ENCODE measurements around the gene EXO5.

Gene EXO5

DNA sequence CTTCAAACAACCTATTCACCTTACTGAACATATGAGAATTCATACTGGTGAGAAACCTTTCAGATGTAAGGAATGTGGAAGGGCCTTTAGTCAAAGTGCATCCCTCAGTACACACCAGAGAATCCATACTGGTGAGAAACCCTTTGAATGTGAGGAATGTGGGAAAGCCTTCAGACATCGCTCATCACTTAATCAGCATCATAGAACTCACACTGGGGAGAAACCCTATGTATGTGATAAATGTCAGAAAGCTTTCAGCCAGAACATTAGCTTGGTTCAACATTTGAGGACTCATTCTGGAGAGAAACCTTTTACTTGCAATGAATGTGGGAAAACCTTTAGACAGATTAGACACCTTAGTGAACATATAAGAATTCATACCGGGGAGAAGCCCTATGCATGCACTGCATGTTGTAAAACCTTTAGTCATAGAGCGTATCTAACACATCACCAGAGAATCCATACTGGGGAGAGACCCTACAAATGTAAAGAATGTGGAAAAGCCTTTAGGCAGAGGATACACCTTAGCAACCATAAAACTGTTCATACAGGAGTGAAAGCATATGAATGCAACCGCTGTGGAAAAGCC is 13.2 kb upstream of the EXO5 start:
- TF ChIP-seq, protein P1, sequence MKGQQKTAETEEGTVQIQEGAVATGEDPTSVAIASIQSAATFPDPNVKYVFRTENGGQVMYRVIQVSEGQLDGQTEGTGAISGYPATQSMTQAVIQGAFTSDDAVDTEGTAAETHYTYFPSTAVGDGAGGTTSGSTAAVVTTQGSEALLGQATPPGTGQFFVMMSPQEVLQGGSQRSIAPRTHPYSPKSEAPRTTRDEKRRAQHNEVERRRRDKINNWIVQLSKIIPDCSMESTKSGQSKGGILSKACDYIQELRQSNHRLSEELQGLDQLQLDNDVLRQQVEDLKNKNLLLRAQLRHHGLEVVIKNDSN (IDR thresholded peaks at IDR 0.05): peak; percentile 13; the same call in 1 of the 2 replicates
- TF ChIP-seq CREB1 (IDR thresholded peaks at IDR 0.05; ENCODE audit: low read depth): no peak

DNA sequence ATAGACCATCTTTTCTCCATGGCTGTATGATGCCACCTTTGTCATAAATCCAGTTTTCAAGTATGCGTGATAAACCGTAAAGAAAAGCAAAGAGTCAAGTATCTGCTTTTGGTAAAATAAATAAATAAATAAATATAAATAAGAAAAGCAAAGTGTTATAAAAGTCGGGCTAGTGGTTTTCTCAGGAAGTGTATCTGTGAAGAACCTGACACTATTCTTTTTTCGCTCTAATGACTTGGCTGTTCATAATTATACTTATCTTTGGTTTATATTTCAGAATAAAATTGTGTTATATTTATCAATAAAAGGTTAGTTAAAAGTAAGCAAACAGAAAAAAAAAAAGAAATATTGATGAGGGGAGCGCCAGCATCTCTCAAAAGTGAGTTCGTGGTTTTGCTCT is 594 bp upstream of the EXO5 start:
- TF ChIP-seq ZBTB7A (IDR thresholded peaks at IDR 0.05; ENCODE audit: low read depth) (no peak), FOXM1 (IDR thresholded peaks at IDR 0.05; ENCODE audit: borderline replicate concordance, low read depth) (no peak), NFIC (IDR thresholded peaks at IDR 0.05) (no peak), TCF12 (IDR thresholded peaks at IDR 0.05; ENCODE audit: low read depth) (no peak), CEBPB (IDR thresholded peaks at IDR 0.05) (no peak), RAD21 (IDR thresholded peaks at IDR 0.05; ENCODE audit: low read depth) (no peak), EGR1 (IDR thresholded peaks at IDR 0.05) (no peak), YY1 (IDR thresholded peaks at IDR 0.05; ENCODE audit: low read depth) (no peak), CREB1 (IDR thresholded peaks at IDR 0.05; ENCODE audit: low read depth) (no peak), TEAD4 (IDR thresholded peaks at IDR 0.05) (no peak), EP300 (IDR thresholded peaks at IDR 0.05; ENCODE audit: borderline replicate concordance) (no peak), TAF1 (IDR thresholded peaks at IDR 0.05; ENCODE audit: low read depth) (no peak)
- TF ChIP-seq, protein P2, sequence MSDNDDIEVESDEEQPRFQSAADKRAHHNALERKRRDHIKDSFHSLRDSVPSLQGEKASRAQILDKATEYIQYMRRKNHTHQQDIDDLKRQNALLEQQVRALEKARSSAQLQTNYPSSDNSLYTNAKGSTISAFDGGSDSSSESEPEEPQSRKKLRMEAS (IDR thresholded peaks at IDR 0.05): no peak
- TF ChIP-seq, protein P1 (IDR thresholded peaks at IDR 0.05): no peak
- TF ChIP-seq, protein P3, sequence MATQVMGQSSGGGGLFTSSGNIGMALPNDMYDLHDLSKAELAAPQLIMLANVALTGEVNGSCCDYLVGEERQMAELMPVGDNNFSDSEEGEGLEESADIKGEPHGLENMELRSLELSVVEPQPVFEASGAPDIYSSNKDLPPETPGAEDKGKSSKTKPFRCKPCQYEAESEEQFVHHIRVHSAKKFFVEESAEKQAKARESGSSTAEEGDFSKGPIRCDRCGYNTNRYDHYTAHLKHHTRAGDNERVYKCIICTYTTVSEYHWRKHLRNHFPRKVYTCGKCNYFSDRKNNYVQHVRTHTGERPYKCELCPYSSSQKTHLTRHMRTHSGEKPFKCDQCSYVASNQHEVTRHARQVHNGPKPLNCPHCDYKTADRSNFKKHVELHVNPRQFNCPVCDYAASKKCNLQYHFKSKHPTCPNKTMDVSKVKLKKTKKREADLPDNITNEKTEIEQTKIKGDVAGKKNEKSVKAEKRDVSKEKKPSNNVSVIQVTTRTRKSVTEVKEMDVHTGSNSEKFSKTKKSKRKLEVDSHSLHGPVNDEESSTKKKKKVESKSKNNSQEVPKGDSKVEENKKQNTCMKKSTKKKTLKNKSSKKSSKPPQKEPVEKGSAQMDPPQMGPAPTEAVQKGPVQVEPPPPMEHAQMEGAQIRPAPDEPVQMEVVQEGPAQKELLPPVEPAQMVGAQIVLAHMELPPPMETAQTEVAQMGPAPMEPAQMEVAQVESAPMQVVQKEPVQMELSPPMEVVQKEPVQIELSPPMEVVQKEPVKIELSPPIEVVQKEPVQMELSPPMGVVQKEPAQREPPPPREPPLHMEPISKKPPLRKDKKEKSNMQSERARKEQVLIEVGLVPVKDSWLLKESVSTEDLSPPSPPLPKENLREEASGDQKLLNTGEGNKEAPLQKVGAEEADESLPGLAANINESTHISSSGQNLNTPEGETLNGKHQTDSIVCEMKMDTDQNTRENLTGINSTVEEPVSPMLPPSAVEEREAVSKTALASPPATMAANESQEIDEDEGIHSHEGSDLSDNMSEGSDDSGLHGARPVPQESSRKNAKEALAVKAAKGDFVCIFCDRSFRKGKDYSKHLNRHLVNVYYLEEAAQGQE (IDR thresholded peaks at IDR 0.05; ENCODE audit: low read depth): no peak

DNA sequence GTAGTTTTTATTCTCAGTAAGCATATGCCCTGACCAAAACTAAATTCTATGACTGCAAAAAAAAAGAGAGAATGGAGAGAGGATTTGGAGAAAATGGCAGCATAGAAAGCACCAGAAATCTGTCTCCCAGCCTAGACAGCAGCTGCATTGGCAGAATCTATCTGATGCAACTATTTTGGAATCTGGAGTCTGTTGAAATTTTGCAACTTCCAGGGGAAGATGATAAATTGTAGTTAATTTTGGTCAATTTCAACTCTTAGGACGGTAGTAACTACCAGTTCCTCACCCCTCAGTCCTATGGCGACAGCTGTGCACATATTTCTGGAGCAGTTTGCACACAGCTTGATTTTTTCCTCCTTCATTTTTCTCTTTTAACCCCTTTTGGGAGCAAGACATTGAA is 10.9 kb downstream of the EXO5 start:
- TF ChIP-seq RAD21 (IDR thresholded peaks at IDR 0.05; ENCODE audit: low read depth) (no peak), EP300 (IDR thresholded peaks at IDR 0.05; ENCODE audit: borderline replicate concordance) (no peak), NFIC (IDR thresholded peaks at IDR 0.05) (no peak), FOXM1 (IDR thresholded peaks at IDR 0.05; ENCODE audit: borderline replicate concordance, low read depth) (no peak), CEBPB (IDR thresholded peaks at IDR 0.05) (no peak), ZBTB7A (IDR thresholded peaks at IDR 0.05; ENCODE audit: low read depth) (no peak), TCF12 (IDR thresholded peaks at IDR 0.05; ENCODE audit: low read depth) (no peak), YY1 (IDR thresholded peaks at IDR 0.05; ENCODE audit: low read depth) (no peak), TAF1 (IDR thresholded peaks at IDR 0.05; ENCODE audit: low read depth) (no peak)
- TF ChIP-seq, protein P3 (IDR thresholded peaks at IDR 0.05; ENCODE audit: low read depth): no peak
- TF ChIP-seq, protein P2 (IDR thresholded peaks at IDR 0.05): no peak

DNA sequence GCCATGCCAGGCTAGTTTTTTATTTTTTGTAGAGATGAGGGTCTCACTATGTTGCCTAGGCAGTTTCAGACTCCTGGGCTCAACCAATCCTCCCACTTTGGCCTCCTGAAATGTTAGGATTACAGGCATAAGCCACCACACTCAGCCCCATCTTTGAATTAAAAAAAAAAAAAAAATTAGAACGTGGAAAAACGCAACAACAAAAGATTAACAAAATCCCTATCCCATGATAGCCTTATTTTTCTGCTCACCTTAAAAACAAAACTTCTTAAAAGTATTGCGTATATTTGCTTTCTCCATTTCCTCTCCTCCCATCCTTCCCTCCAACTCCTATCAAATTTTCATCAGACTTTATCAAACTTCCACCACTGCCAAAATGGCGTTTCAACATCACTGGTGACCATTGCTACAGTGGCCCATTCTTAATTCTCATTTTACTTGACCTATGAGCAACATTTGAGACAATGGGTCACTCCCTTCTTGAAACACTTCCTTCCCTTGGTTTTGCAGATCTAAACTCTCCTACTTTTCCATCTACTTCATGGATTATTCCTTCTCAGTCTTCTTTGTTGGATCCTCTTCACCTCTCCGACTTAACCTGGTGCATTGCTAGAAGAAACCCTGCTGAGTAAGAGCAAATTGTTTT is 22.3 kb downstream of the EXO5 start:
- TF ChIP-seq YY1 (IDR thresholded peaks at IDR 0.05; ENCODE audit: low read depth) (peak; percentile 29; the same call in 1 of the 2 replicates), TEAD4 (IDR thresholded peaks at IDR 0.05) (no peak), RAD21 (IDR thresholded peaks at IDR 0.05; ENCODE audit: low read depth) (no peak), FOXM1 (IDR thresholded peaks at IDR 0.05; ENCODE audit: borderline replicate concordance, low read depth) (no peak)

DNA sequence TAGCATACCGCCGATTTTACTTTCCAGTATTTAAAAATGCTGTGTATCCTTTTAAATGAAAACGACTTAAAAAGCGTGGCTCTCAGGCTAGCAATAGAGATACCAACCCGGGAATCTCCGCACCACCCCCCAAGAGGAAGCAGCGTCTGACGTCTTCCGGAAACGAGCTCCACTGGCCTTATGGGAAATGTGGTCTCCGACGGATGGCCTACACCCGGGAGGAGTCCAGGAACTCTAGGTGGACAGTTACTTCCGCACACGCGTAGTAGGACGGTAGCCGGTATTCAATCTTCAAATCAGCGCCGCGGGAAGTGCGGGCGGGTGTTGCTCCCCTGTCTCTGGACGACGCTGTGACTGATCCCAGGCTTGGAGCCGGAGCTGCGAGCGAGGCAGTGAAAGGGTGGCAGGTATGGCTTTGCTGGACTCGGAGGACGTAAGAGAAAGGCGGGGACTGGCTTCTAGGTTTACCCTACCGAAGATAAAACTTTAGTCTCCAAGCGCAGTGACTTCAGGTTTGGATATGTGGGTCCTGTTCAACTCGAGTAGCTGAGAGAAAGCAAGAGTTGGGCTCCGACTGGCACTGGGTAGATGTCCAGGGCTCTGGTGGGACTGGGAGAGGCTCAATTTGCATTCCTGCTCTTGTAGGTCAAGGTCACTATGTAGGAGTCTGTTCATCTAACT is 23.0 kb downstream of the EXO5 start, which contains the start of gene ZNF684:
Gene ZNF684 (plus strand): TSS at position 257 of the 681 bp plus-strand sequence. CDS start 1,530 bp downstream, outside the sequence.
- TF ChIP-seq TEAD4 (IDR thresholded peaks at IDR 0.05) (peak; percentile 57; the same call in 1 of the 2 replicates), CREB1 (IDR thresholded peaks at IDR 0.05; ENCODE audit: low read depth) (peak; percentile 80), FOXM1 (IDR thresholded peaks at IDR 0.05; ENCODE audit: borderline replicate concordance, low read depth) (peak; percentile 48; the same call in 1 of the 2 replicates), CEBPB (IDR thresholded peaks at IDR 0.05) (no peak), ZBTB7A (IDR thresholded peaks at IDR 0.05; ENCODE audit: low read depth) (no peak), TCF12 (IDR thresholded peaks at IDR 0.05; ENCODE audit: low read depth) (no peak), YY1 (IDR thresholded peaks at IDR 0.05; ENCODE audit: low read depth) (no peak; the same call in none of the 2 replicates), NFIC (IDR thresholded peaks at IDR 0.05) (no peak), TAF1 (IDR thresholded peaks at IDR 0.05; ENCODE audit: low read depth) (peak; percentile 72), EGR1 (IDR thresholded peaks at IDR 0.05) (no peak)
- TF ChIP-seq, protein P2 (IDR thresholded peaks at IDR 0.05): peak; percentile 80
- TF ChIP-seq, protein P1 (IDR thresholded peaks at IDR 0.05): 0 out of 2 replicates have a peak, but pooled peaks have one; percentile 34
- TF ChIP-seq, protein P3 (IDR thresholded peaks at IDR 0.05; ENCODE audit: low read depth): no peak
